Heart left ventricle (tissue), 16 donors: ENCODE data around the gene ASCC1. TPM values are rescaled to one million over a fixed set of nuclear protein-coding genes. Genes with fewer than 3 reads are reported as not detected.

Experiments
- ATAC-seq, 4 donors: fragments of 200-7000 bp; cut with Tn5 transposase; one replicate each; pipeline ENCODE4 v1.9.1; 2020 to 2022; ENCODE audit warnings: moderate library complexity in 4 of 4, mild to moderate bottlenecking in 3 of 4, moderate number of reproducible peaks in 1 of 4
- DNase-seq, 5 donors: peaks; one replicate each; pipeline ENCODE4 v3.0.0-alpha.2; 2020
- H3K27ac ChIP-seq, 12 donors: fragments of 200-600 bp; sonication (generic) in 4 of 12; one replicate each; pipeline versions ENCODE4 v1.5.0 to v1.8.0; 2016 to 2022; ENCODE audit warnings: mild to moderate bottlenecking in 2 of 12
- H3K27me3 ChIP-seq, 9 donors: fragments of 200-600 bp; sonication (generic) in 2 of 9; one replicate each; pipeline versions ENCODE4 v1.5.1 to v1.8.0; 2016 to 2022; ENCODE audit warnings: mild to moderate bottlenecking in 3 of 9
- H3K36me3 ChIP-seq, 9 donors: fragments of 200-600 bp; sonication (generic) in 2 of 9; one replicate each; pipeline versions ENCODE4 v1.5.0 to v1.8.0; 2018 to 2022; ENCODE audit warnings: mild to moderate bottlenecking in 2 of 9
- H3K4me1 ChIP-seq, 12 donors: fragments of 200-600 bp; sonication (generic) in 4 of 12; one replicate each; pipeline versions ENCODE4 v1.5.0 to v1.8.0; 2016 to 2022; ENCODE audit warnings: mild to moderate bottlenecking in 3 of 12
- H3K4me3 ChIP-seq, 12 donors: fragments of 200-600 bp; sonication (generic) in 4 of 12; one replicate each; pipeline versions ENCODE4 v1.5.0 to v1.8.0; 2017 to 2022; ENCODE audit warnings: mild to moderate bottlenecking in 9 of 12, moderate library complexity in 4 of 12
- H3K9me3 ChIP-seq, 12 donors: fragments of 200-600 bp; sonication (generic) in 4 of 12; one replicate each; pipeline versions ENCODE4 v1.5.0 to v1.8.0; 2016 to 2022; ENCODE audit warnings: mild to moderate bottlenecking in 1 of 12
- CTCF ChIP-seq, 12 donors: fragments of 200-600 bp; sonication (generic) in 4 of 12; IDR thresholded peaks; one replicate each; pipeline versions ENCODE4 v1.5.0 to v1.8.0; 2018 to 2022; ENCODE audit warnings: antibody characterized with exemption in 12 of 12, mild to moderate bottlenecking in 5 of 12
- POLR2A ChIP-seq, 2 donors: fragments of 450-650 bp; IDR thresholded peaks; one replicate each; pipeline ENCODE4 v1.6.1; 2017; ENCODE audit warnings: antibody characterized with exemption in 2 of 2, mild to moderate bottlenecking in 2 of 2, moderate library complexity in 2 of 2
- WGBS, 4 donors: extraction: QIAGEN DNeasy Blood & Tissue Kit in 2 of 4; methylation state at CpG; one replicate each; pipeline versions ENCODE4 v1.1.5 to v1.1.7; 2013 to 2018; 5-methylcytosine and 5-hydroxymethylcytosine counted together
- intact Hi-C, 10 donors: fragments of 100-400 bp; cut with DNase I; formaldehyde crosslinking; loops; one replicate each; pipeline versions ENCODE4 v1.11.1 to v1.14.2; 2022
- polyA plus RNA-seq, 2 donors: library from polyadenylated mRNA; stranded (reverse); fragments of 200-250 nt; gene quantifications; one replicate each; pipeline ENCODE4 v1.2.3, GENCODE V29; 2013
- total RNA-seq, 9 donors: library from RNA; depleted of rRNA in 2 of 9; stranded (reverse); fragments of >200 nt in 2 of 9; fragmentation: NEBNext Ultra II Directional in 3 of 9; extraction: Animal tissue kit (Norgen Biotek cat#: 25700) in 3 of 9; gene quantifications; one replicate each; pipeline versions ENCODE4 v1.1.0 to v1.2.4, GENCODE V29; 2016 to 2023
- donor health status: ischemic (EF 13 %, LVEDD 7.1; RV severe dilation, severe dysfunction).
- donor health status: healthy with polysubstance abuse.
- donor health status: DM: no; HTN: yes; CAD: no.
- donor health status: DM: no; HTN: no; CAD: no.
- donor health status: ischemic (EF 25% LVEDD 6.9; RV normal size, moderate dysfunction).
- donor health status: ischemic (EF 25% LVEDD 5.7; RV mildly dilated, moderate dysfunction).
- donor health status: healthy.
- donor health status: DM: yes; HTN: yes; CAD: no.
- donor health status: ischemic (EF 35%, LVEDD 5.7; RV mildly dilated, moderate dysfunction).
- donor health status: nonischemic (EF 11% LVEDD 7.7; RV severe dilation, severe dysfunction).
- donor health status: DM: yes; HTN: yes; CAD: no.
- donor health status: PGD.
- donor health status: ischemic (EF 29% LVEDD 5.4; RV normal size, mild dysfunction).
- donor health status: nonischemic (EF 23%, LVEDD 6.1; RV moderate dilation, normal function).

Gene ASCC1
- total and polyA plus RNA-seq, 11 donors = 12.0 to 49.6 (median 35.3) TPM

- DNase-seq = no peak
- peaks cover 0 to 36% (median 19%) of the 10 kb centered on the region in 9 donors for H3K36me3 ChIP-seq
- peak; percentile 8 to 27 (median 18) for ATAC-seq
- intact Hi-C loops = loop anchor here in 2 of 10 donors (5.0 kb wide), 1 partner anchor 48 kb away; no protein-coding TSS in a partner anchor
- peaks cover 0 to 42% (median 24%) of the 10 kb centered on the region in 12 donors for H3K4me1 ChIP-seq
- 71 to 92% (median 84%) methylated on average over 7 to 9 of the region's 9 CpGs for WGBS, 4 donors
- H3K4me3 ChIP-seq = no peak overlapping the region
- TF ChIP-seq POLR2A (IDR thresholded peaks at IDR 0.05) = no peak
- no peak for TF ChIP-seq CTCF (IDR thresholded peaks at IDR 0.05)
- no peaks in the 10 kb centered on the region for H3K27me3 ChIP-seq
- no peaks in the 10 kb centered on the region for H3K9me3 ChIP-seq
- peak overlapping the region in 9 of 12 donors; percentile 21 to 69 (median 59) for H3K27ac ChIP-seq
Observed at GRCh38 chr10:72105098-72105475, 111.0 kb downstream of the ASCC1 start.

- no peaks in the 10 kb centered on the region for H3K9me3 ChIP-seq
- peaks cover 0 to 41% (median 19%) of the 10 kb centered on the region in 9 donors for H3K36me3 ChIP-seq
- DNase-seq (no peak), ATAC-seq (peak in 1 of 4 donors; percentile 4)
- H3K4me1 ChIP-seq = peaks cover 0 to 37% (median 20%) of the 10 kb centered on the region in 12 donors
- H3K27ac ChIP-seq = peak overlapping the region in 2 of 12 donors; percentile 56 to 59
- no peak overlapping the region for H3K4me3 ChIP-seq
- intact Hi-C loops = loop anchor here in 2 of 10 donors (5.0 kb wide), 1 partner anchor 47 kb away; no protein-coding TSS in a partner anchor
- H3K27me3 ChIP-seq = no peaks in the 10 kb centered on the region
- TF ChIP-seq CTCF (IDR thresholded peaks at IDR 0.05) = no peak
- TF ChIP-seq POLR2A (IDR thresholded peaks at IDR 0.05) = no peak
- 81 to 88% (median 84%) methylated on average over 8 of the region's 8 CpGs for WGBS, 4 donors
Observed at GRCh38 chr10:72104472-72105097, 111.5 kb downstream of the ASCC1 start.

- ATAC-seq = no peak
- Histone ChIP-seq H3K27ac (no peak overlapping the region), H3K4me1 (peaks cover 0 to 23% (median 11%) of the 10 kb centered on the region in 12 donors), H3K27me3 (no peaks in the 10 kb centered on the region), H3K4me3 (no peak overlapping the region), H3K9me3 (no peaks in the 10 kb centered on the region), H3K36me3 (peaks cover 0 to 63% (median 34%) of the 10 kb centered on the region in 9 donors)
- no peak for TF ChIP-seq POLR2A (IDR thresholded peaks at IDR 0.05)
- 97 to 98% (median 97%) methylated on average over 10 of the region's 10 CpGs for WGBS, 4 donors
- intact Hi-C loops = no loop called here
- no peak for DNase-seq
Observed at GRCh38 chr10:72099600-72099921, 116.5 kb downstream of the ASCC1 start.

- TF ChIP-seq POLR2A (IDR thresholded peaks at IDR 0.05) (no peak), CTCF (IDR thresholded peaks at IDR 0.05) (no peak)
- Histone ChIP-seq H3K4me3 (no peak overlapping the region), H3K4me1 (peaks cover 0 to 23% (median 10%) of the 10 kb centered on the region in 12 donors), H3K27ac (peak overlapping the region in 3 of 12 donors; percentile 10 to 36 (median 13)), H3K36me3 (peaks cover 0 to 67% (median 34%) of the 10 kb centered on the region in 9 donors), H3K9me3 (no peaks in the 10 kb centered on the region), H3K27me3 (no peaks in the 10 kb centered on the region)
- DNase-seq (no peak), ATAC-seq (no peak)
- WGBS, 4 donors = 91 to 95% (median 94%) methylated on average over 6 of the region's 6 CpGs
- intact Hi-C loops = no loop called here
Observed at GRCh38 chr10:72098836-72099599, 117.1 kb downstream of the ASCC1 start.
